Measurements from ENCODE around the gene ESR1. TPM values are rescaled to one million over a fixed set of nuclear protein-coding genes. Genes with fewer than 3 reads are reported as not detected.

ESR1 gene
- total RNA-seq, 1 donor from 2014 or later = not detected

- Mint-ChIP-seq H3K36me3 (ENCODE audit: insufficient read depth) (no peaks in the 10 kb centered on the region), H3K27ac (no peak overlapping the region), H3K27me3 (peaks cover 80% of the 10 kb centered on the region), H3K4me1 (ENCODE audit: low read depth) (peaks cover 2% of the 10 kb centered on the region), H3K4me3 (ENCODE audit: low read depth) (no peak overlapping the region), H3K9me3 (ENCODE audit: low read depth) (no peaks in the 10 kb centered on the region)
- TF ChIP-seq CTCF (IDR thresholded peaks at IDR 0.05; ENCODE audit: unreplicated experiment) = no peak
- DNase-seq (ENCODE audit: low spot score, unreplicated experiment) = no peak
These were observed 6.4 kb downstream of the ESR1 start for GRCh38 chr6:151813858-151814257.

GRCh38 chr6:151814614-151815013, 7.1 kb downstream of the ESR1 start:
- no peak for TF ChIP-seq CTCF (IDR thresholded peaks at IDR 0.05; ENCODE audit: unreplicated experiment)
- no peaks in the 10 kb centered on the region for H3K36me3 Mint-ChIP-seq (ENCODE audit: insufficient read depth)
- no peaks in the 10 kb centered on the region for H3K4me1 Mint-ChIP-seq (ENCODE audit: low read depth)
- no peaks in the 10 kb centered on the region for H3K9me3 Mint-ChIP-seq (ENCODE audit: low read depth)
- no peak for DNase-seq (ENCODE audit: low spot score, unreplicated experiment)
- no peak overlapping the region for H3K27ac Mint-ChIP-seq
- no peak overlapping the region for H3K4me3 Mint-ChIP-seq (ENCODE audit: low read depth)
- H3K27me3 Mint-ChIP-seq = peaks cover 73% of the 10 kb centered on the region

- Mint-ChIP-seq H3K27ac (no peak overlapping the region), H3K4me1 (ENCODE audit: low read depth) (no peaks in the 10 kb centered on the region), H3K4me3 (ENCODE audit: low read depth) (no peak overlapping the region), H3K9me3 (ENCODE audit: low read depth) (no peaks in the 10 kb centered on the region), H3K27me3 (peaks cover 22% of the 10 kb centered on the region), H3K36me3 (ENCODE audit: insufficient read depth) (no peaks in the 10 kb centered on the region)
- no peak for DNase-seq (ENCODE audit: low spot score, unreplicated experiment)
- no peak for TF ChIP-seq CTCF (IDR thresholded peaks at IDR 0.05; ENCODE audit: unreplicated experiment)
These were observed 15.0 kb downstream of the ESR1 start for GRCh38 chr6:151822252-151823111.

- TF ChIP-seq CTCF (IDR thresholded peaks at IDR 0.05; ENCODE audit: unreplicated experiment) = no peak
- no peak overlapping the region for H3K4me3 Mint-ChIP-seq (ENCODE audit: low read depth)
- peaks cover 13% of the 10 kb centered on the region for H3K27me3 Mint-ChIP-seq
- H3K36me3 Mint-ChIP-seq (ENCODE audit: insufficient read depth) = no peaks in the 10 kb centered on the region
- H3K4me1 Mint-ChIP-seq (ENCODE audit: low read depth) = no peaks in the 10 kb centered on the region
- no peak for DNase-seq (ENCODE audit: low spot score, unreplicated experiment)
- H3K27ac Mint-ChIP-seq = no peak overlapping the region
- no peaks in the 10 kb centered on the region for H3K9me3 Mint-ChIP-seq (ENCODE audit: low read depth)
These were observed 19.1 kb downstream of the ESR1 start for GRCh38 chr6:151826517-151827142.

- no peak for TF ChIP-seq CTCF (IDR thresholded peaks at IDR 0.05; ENCODE audit: unreplicated experiment)
- H3K4me1 Mint-ChIP-seq (ENCODE audit: low read depth) = no peaks in the 10 kb centered on the region
- no peaks in the 10 kb centered on the region for H3K9me3 Mint-ChIP-seq (ENCODE audit: low read depth)
- no peak overlapping the region for H3K27ac Mint-ChIP-seq
- no peak for DNase-seq (ENCODE audit: low spot score, unreplicated experiment)
- H3K27me3 Mint-ChIP-seq = peaks cover 17% of the 10 kb centered on the region
- no peaks in the 10 kb centered on the region for H3K36me3 Mint-ChIP-seq (ENCODE audit: insufficient read depth)
- H3K4me3 Mint-ChIP-seq (ENCODE audit: low read depth) = no peak overlapping the region
These were observed 25.2 kb downstream of the ESR1 start for GRCh38 chr6:151832710-151833109.
